ENCODE results near the gene SMARCD2.

GRCh38 chr17:63800783-63801182, 41.7 kb downstream of the SMARCD2 start:
- TF ChIP-seq RAD21 (conservative IDR thresholded peaks at IDR 0.05 in 1 of 2, IDR thresholded peaks at IDR 0.05 in 1 of 2) (no peak), CTCF (IDR thresholded peaks at IDR 0.05) (no peak), PHF8 (IDR thresholded peaks at IDR 0.05; ENCODE audit: borderline replicate concordance, low read depth) (no peak), CHD2 (IDR thresholded peaks at IDR 0.05; ENCODE audit: low read length, partially characterized antibody) (no peak), MYC (IDR thresholded peaks at IDR 0.05; ENCODE audit: borderline replicate concordance, low read length) (no peak), USF2 (IDR thresholded peaks at IDR 0.05) (no peak), RCOR1 (IDR thresholded peaks at IDR 0.05; ENCODE audit: low read depth, low read length) (no peak), JUNB (IDR thresholded peaks at IDR 0.05) (no peak), RFX5 (IDR thresholded peaks at IDR 0.05) (no peak), EHMT2 (IDR thresholded peaks at IDR 0.05; ENCODE audit: low read depth) (no peak), MAX (IDR thresholded peaks at IDR 0.05) (no peak)

Measured in A549 (cell line).